IPS DF 6.9 (cell line): Measurements from ENCODE around the gene CDK5RAP2.

ENCODE experiments used
- DNase-seq: peaks from one replicate; pipeline ENCODE4 v3.0.0-alpha.2; 2013; ENCODE audit warnings: low read depth, low spot score
- H3K27ac ChIP-seq: one replicate; pipeline ENCODE4 v1.5.1; 2013; ENCODE audit warnings: low read length, control low read depth
- H3K27me3 ChIP-seq: 2 replicates; pipeline ENCODE4 v1.6.1; 2013; ENCODE audit warnings: mild to moderate bottlenecking, low read length; ENCODE audit not compliant: control insufficient read depth, insufficient read depth
- H3K36me3 ChIP-seq: 2 replicates; pipeline ENCODE4 v1.6.1; 2013; ENCODE audit warnings: low read length; ENCODE audit not compliant: control insufficient read depth, insufficient read depth
- H3K4me1 ChIP-seq: 2 replicates; pipeline ENCODE4 v1.6.1; 2013; ENCODE audit warnings: low read length; ENCODE audit not compliant: control insufficient read depth, insufficient read depth
- H3K4me3 ChIP-seq: 2 replicates; pipeline ENCODE4 v1.5.1; 2013; ENCODE audit warnings: mild to moderate bottlenecking, low read length
- H3K9me3 ChIP-seq: 2 replicates; pipeline ENCODE4 v1.6.1; 2013; ENCODE audit warnings: low read length, inconsistent platforms; ENCODE audit not compliant: control insufficient read depth, insufficient read depth
- WGBS: extraction: QIAGEN DNeasy Blood & Tissue Kit; methylation state at CpG from one replicate; pipeline ENCODE4 v1.1.7; 2013; ENCODE audit warnings: mixed read lengths, missing lambda C conversion rate; ENCODE audit not compliant: insufficient read length, insufficient coverage; 5-methylcytosine and 5-hydroxymethylcytosine counted together

CDK5RAP2 gene

GRCh38 chr9:120410925-120411501 is 169.0 kb downstream of the CDK5RAP2 start:
- no peak overlapping the region for H3K27ac ChIP-seq
- H3K36me3 ChIP-seq, result peaks cover 13% of the 10 kb centered on the region
- no peaks in the 10 kb centered on the region for H3K9me3 ChIP-seq
- H3K27me3 ChIP-seq, result no peaks in the 10 kb centered on the region
- DNase-seq, result no peak
- no CpG with 5 or more reads among the region's 3 CpGs for WGBS
- no peak overlapping the region for H3K4me3 ChIP-seq
- peaks cover 3% of the 10 kb centered on the region; the same call in 1 of the 2 replicates for H3K4me1 ChIP-seq

GRCh38 chr9:120408680-120409258 is 171.2 kb downstream of the CDK5RAP2 start:
- Histone ChIP-seq H3K36me3 (peaks cover 13% of the 10 kb centered on the region), H3K27me3 (no peaks in the 10 kb centered on the region), H3K27ac (no peak overlapping the region), H3K9me3 (no peaks in the 10 kb centered on the region), H3K4me3 (no peak overlapping the region), H3K4me1 (peaks cover 3% of the 10 kb centered on the region; the same call in 1 of the 2 replicates)
- WGBS, result no CpG with 5 or more reads among the region's 14 CpGs
- no peak for DNase-seq

DNA sequence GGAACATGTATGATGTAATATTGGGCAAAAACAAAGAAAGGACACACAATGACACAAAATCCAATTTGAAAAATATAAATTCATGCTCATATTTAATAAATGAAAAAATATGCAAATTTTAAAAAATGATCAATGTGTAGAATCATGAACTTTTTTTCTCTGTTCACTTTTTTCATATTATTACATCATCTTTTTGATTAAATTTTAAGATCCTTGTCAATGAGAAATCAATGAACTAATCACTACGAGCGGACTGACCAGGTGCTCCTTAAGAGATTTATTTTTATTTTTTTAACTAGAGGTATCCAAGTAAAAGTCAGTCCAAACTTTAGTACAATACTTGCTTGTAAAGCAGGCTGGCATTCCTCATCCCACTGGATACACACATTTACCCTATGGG is 174.1 kb downstream of the CDK5RAP2 start:
- Histone ChIP-seq H3K4me3 (no peak overlapping the region), H3K27ac (no peak overlapping the region), H3K27me3 (no peaks in the 10 kb centered on the region), H3K4me1 (no peaks in the 10 kb centered on the region), H3K36me3 (peaks cover 20% of the 10 kb centered on the region), H3K9me3 (no peaks in the 10 kb centered on the region)
- no peak for DNase-seq
- no CpG with 5 or more reads among the region's 2 CpGs for WGBS

DNA sequence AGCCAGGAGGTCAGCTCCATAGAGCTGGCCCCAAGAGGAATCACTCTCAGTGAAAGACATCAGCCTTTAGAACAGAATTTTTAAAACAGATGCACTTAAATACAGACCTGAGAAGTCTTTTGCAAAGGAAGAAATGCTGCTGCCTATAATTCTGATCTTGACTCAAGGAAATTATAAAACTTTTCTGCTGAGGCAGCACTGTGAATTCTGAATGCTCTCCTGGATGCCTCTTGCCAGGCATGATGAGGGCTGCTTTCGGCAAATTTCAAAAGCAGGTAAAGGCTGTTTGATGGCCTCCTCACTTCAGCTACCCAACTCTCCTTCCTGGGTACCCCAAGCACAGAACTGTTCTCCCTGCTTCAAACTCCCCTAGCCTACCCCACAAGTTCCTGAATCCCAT is 174.8 kb downstream of the CDK5RAP2 start:
- Histone ChIP-seq H3K36me3 (peaks cover 24% of the 10 kb centered on the region), H3K4me3 (no peak overlapping the region), H3K4me1 (no peaks in the 10 kb centered on the region), H3K27ac (no peak overlapping the region), H3K27me3 (no peaks in the 10 kb centered on the region), H3K9me3 (no peaks in the 10 kb centered on the region)
- no peak for DNase-seq
- WGBS, result no CpG with 5 or more reads among the region's 1 CpG

GRCh38 chr9:120403543-120403856 is 176.5 kb downstream of the CDK5RAP2 start:
- no peaks in the 10 kb centered on the region for H3K27me3 ChIP-seq
- H3K9me3 ChIP-seq, result no peaks in the 10 kb centered on the region
- DNase-seq, result no peak
- peaks cover 21% of the 10 kb centered on the region for H3K36me3 ChIP-seq
- H3K27ac ChIP-seq, result no peak overlapping the region
- no peak overlapping the region for H3K4me3 ChIP-seq
- H3K4me1 ChIP-seq, result no peaks in the 10 kb centered on the region
- WGBS, result no CpG with 5 or more reads among the region's 3 CpGs

GRCh38 chr9:120402741-120403542 is 177.0 kb downstream of the CDK5RAP2 start:
- H3K36me3 ChIP-seq, result peaks cover 21% of the 10 kb centered on the region; the same call in 1 of the 2 replicates
- DNase-seq, result no peak
- no peaks in the 10 kb centered on the region for H3K27me3 ChIP-seq
- H3K4me1 ChIP-seq, result no peaks in the 10 kb centered on the region
- WGBS, result no CpG with 5 or more reads among the region's 13 CpGs
- H3K4me3 ChIP-seq, result no peak overlapping the region
- no peaks in the 10 kb centered on the region for H3K9me3 ChIP-seq
- H3K27ac ChIP-seq, result no peak overlapping the region

GRCh38 chr9:120399940-120400339 is 180.0 kb downstream of the CDK5RAP2 start:
- H3K4me1 ChIP-seq, result no peaks in the 10 kb centered on the region
- H3K27me3 ChIP-seq, result no peaks in the 10 kb centered on the region
- DNase-seq, result no peak
- no peaks in the 10 kb centered on the region for H3K9me3 ChIP-seq
- WGBS, result no CpG with 5 or more reads among the region's 2 CpGs
- H3K36me3 ChIP-seq, result peaks cover 13% of the 10 kb centered on the region; the same call in 1 of the 2 replicates
- no peak overlapping the region for H3K4me3 ChIP-seq
- H3K27ac ChIP-seq, result no peak overlapping the region

DNA sequence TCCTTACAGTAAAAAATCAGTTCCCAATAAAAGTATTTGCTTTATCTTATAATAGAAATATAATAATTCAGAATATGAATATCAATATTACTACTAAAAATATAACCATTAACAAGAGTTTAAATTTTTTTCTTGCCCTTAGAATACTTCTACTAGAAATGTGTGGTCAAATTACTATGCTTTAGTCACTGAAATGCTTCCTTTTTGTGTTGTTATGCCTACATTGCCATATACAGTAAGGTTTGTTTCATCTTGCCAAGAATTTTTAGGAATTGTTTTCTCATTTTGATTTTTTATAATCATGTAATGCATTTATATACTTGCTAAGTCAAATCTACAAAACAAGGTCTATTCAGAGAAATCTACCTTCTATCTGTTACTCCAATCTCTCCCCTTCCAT is 181.7 kb downstream of the CDK5RAP2 start:
- Histone ChIP-seq H3K4me3 (no peak overlapping the region), H3K4me1 (no peaks in the 10 kb centered on the region), H3K27ac (no peak overlapping the region), H3K27me3 (no peaks in the 10 kb centered on the region), H3K36me3 (peaks cover 18% of the 10 kb centered on the region; the same call in 1 of the 2 replicates), H3K9me3 (no peaks in the 10 kb centered on the region)
- DNase-seq, result no peak

- H3K9me3 ChIP-seq, result no peaks in the 10 kb centered on the region
- no peaks in the 10 kb centered on the region for H3K27me3 ChIP-seq
- WGBS, result no CpG with 5 or more reads among the region's 1 CpG
- DNase-seq, result no peak
- no peak overlapping the region for H3K4me3 ChIP-seq
- no peak overlapping the region for H3K27ac ChIP-seq
- no peaks in the 10 kb centered on the region for H3K4me1 ChIP-seq
- peaks cover 16% of the 10 kb centered on the region for H3K36me3 ChIP-seq
These were observed 182.5 kb downstream of the CDK5RAP2 start for GRCh38 chr9:120397453-120397852.

GRCh38 chr9:120396931-120397330 is 183.0 kb downstream of the CDK5RAP2 start:
- Histone ChIP-seq H3K27me3 (no peaks in the 10 kb centered on the region), H3K27ac (no peak overlapping the region), H3K4me1 (no peaks in the 10 kb centered on the region), H3K4me3 (no peak overlapping the region), H3K36me3 (peaks cover 17% of the 10 kb centered on the region), H3K9me3 (no peaks in the 10 kb centered on the region)
- no peak for DNase-seq
- no CpG with 5 or more reads among the region's 6 CpGs for WGBS
